ENCODE results near the gene DCDC2C.

GRCh38 chr2:3739313-3739712 lies 35.9 kb downstream of the DCDC2C start:
- TF ChIP-seq POLR2AphosphoS5 (IDR thresholded peaks at IDR 0.05; ENCODE audit: low read depth, low read length): no peak
- no peak for TF ChIP-seq CTCF (IDR thresholded peaks at IDR 0.05)
- TF ChIP-seq TCF7L2 (IDR thresholded peaks at IDR 0.05; ENCODE audit: low read depth, low read length): no peak

All from Panc1 (cell line).